ENCODE measurements around the gene HBA1.
"Not testable (repeated sequence)": the region's sequence is repeated elsewhere in the genome, so short reads cannot be mapped to it uniquely, and the experiment has no call there.

HBA1 gene

GRCh38 chr16:176477-177382 is at the start of gene HBA1:
Gene HBA1, plus strand, starts transcription at chr16:176680. Its CDS starts 37 bp downstream, at chr16:176717.
- not testable (repeated sequence) for DNase-seq

GRCh38 chr16:129075-129474 is 47.4 kb upstream of the HBA1 start:
- DNase-seq: no peak

- no peak for DNase-seq
Measured at GRCh38 chr16:130533-131173, 45.8 kb upstream of the HBA1 start.

- no peak for DNase-seq
Measured at GRCh38 chr16:132120-132519, 44.4 kb upstream of the HBA1 start.

DNA sequence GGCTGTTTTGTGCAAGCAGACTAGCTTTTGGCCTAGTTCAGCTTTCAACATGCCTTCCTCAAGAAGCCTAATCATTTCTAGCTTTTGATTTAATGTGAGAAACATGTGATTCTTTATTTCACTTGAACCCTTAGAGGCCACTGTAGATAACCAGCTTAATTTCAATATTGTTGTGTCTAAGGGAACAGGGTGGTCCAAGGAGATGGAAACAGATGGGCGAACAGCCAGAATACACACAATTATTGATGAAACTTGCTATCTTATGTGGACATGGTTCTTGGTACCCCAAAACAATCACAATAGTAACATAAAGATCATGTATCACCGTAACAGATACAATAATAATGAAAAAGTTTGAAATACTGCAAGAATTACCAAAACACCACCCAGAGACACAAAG is 42.8 kb upstream of the HBA1 start:
- no peak for DNase-seq

DNA sequence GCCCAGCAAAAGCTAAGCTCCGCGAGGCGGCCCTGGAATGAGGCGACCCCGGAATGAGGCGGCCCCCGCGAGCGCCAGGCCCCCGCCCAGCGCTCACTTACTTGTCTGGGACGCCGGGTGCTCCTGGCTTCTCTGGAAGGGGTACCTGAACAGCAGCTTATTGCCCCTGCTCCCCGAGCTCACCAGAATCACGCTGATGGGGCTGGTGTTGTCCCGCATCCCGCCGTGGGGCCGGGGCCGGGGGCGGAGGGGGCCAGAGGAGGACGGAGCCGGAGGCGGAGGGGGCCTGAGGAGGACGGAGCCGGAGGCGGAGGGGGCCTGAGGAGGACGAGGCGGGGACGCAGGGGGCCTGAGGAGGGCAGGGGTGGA is 38.4 kb upstream of the HBA1 start:
- DNase-seq: no peak

DNA sequence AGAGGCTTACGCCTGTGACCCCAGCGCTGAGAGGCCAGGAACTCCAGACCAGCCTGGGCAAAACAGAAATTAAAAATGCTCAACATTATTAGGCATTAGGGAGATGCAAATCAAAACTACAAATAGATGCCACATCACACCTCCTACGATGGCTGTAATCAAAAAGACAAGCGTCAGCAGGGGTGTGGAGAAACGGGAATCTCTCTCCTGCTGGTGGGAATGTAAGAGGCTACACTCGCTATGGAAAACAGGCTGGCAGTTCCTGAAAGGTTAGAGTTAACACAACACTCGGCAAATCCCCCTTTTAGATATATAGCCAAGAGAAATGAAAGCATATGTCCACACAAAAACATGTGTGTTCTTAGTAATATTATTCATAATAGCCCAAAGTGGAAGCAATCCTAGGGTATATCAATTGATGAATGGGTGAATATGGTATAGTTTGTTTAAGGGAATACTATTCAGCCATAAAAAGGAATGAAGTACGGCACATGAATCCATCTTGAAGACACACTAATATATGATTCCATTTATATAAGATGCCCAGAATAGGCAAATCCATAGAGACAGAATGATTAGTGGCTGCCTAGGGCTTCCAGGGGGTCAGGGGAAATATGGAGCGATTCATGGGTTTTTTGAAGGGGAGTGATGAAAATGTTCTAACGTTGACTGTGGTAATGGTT is 36.2 kb upstream of the HBA1 start:
- no peak for DNase-seq

GRCh38 chr16:142405-142967 is 34.0 kb upstream of the HBA1 start:
- no peak for DNase-seq

GRCh38 chr16:143047-143446 is 33.4 kb upstream of the HBA1 start:
- no peak for DNase-seq

GRCh38 chr16:143456-143855 is 33.0 kb upstream of the HBA1 start:
- DNase-seq: no peak

- no peak for DNase-seq
Measured at GRCh38 chr16:144797-145252, 31.7 kb upstream of the HBA1 start.

GRCh38 chr16:146646-147045 is 29.8 kb upstream of the HBA1 start:
- no peak for DNase-seq

DNA sequence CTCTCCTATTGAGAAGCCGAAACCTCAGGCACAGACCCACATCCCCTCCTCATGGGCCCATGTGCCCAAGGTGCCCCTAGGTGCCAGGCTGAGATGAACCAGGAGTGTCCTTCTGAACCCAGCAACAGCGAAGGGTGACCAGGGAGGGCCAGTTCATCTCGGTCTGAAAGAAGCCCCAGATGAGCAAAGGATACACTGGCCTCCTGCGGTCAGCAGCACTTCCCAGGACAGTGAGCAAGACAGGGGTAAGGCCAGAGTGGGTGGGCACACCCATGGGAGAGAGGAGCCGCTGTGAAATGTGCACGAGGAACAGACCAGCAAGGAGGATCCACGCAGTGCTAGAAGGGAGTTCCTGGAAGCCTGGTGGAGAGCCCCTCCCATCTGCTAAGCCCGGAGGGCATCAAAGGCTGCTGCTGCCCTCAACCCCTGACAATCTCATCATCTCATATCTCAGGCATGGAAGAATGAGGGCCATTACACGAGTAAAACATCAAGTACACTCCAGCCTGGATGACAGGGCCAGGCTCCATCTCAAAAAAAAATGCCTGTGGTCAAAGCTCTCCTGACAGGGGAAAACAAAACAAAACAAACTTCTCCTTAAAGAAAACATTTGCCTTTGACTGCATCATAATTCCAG is 27.3 kb upstream of the HBA1 start:
- DNase-seq: no peak

DNA sequence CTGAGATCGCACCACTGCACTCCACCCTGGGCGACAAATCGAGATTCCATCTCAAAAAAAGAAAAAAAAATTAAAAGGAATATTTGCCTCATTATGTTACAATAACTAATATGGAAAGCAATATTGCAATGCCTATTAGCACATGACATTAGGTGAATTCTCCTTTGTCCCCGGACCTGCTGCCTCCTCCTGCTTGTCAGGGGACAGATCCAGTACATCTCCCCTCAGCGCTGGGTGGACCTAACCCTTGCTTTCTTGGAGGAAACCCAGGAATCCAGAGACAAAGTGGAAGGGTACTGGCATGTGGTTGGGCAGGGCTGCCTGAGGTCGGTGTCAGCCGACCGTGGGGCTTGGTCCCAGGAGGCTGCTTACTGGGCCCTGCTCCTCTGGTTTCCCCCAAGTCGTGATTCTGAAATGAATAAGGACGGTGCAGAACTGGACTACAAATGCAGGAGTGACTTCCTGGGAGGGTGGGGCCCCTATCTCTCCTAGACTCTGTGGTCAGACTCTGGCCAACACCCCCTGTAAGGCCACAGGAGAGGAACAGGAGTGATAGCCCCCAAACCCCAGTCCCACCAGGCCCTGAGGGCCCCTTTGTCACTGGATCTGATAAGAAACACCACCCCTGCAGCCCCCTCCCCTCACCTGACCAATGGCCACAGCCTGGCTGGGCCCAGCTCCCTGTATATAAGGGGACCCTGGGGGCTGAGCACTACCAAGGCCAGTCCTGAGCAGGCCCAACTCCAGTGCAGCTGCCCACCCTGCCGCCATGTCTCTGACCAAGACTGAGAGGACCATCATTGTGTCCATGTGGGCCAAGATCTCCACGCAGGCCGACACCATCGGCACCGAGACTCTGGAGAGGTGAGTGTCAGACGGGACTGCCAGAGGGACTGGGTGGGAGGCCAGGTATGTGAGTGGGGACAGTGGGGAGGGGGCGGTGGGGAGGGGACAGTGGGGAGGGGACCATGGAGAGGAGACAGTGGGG is 24.0 kb upstream of the HBA1 start, which contains the start of gene HBZ:
Gene HBZ, plus strand, starts transcription at position 504 of the 988 bp plus-strand sequence. Its CDS starts 266 bp downstream, at position 770.
- no peak for DNase-seq

DNA sequence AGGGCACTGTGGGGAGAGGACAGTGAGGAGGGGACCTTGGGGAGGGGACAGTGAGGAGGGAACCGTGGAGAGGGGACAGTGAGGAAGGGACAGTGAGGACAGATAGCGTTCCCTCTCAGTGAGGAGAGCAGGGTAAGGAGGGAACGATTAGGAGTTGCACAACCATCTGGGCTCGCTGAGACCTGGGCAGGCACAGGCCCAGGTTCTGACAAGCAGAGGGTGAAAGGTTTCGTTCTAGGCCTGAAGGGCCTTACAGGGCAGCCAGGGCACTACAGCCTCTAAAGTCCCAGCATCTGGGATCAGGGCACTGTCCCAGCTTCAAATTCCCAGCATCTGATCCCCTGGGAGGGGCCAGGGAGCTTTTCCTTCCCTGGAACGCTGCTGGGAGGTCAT is 23.4 kb upstream of the HBA1 start:
- DNase-seq: not testable (repeated sequence)

DNA sequence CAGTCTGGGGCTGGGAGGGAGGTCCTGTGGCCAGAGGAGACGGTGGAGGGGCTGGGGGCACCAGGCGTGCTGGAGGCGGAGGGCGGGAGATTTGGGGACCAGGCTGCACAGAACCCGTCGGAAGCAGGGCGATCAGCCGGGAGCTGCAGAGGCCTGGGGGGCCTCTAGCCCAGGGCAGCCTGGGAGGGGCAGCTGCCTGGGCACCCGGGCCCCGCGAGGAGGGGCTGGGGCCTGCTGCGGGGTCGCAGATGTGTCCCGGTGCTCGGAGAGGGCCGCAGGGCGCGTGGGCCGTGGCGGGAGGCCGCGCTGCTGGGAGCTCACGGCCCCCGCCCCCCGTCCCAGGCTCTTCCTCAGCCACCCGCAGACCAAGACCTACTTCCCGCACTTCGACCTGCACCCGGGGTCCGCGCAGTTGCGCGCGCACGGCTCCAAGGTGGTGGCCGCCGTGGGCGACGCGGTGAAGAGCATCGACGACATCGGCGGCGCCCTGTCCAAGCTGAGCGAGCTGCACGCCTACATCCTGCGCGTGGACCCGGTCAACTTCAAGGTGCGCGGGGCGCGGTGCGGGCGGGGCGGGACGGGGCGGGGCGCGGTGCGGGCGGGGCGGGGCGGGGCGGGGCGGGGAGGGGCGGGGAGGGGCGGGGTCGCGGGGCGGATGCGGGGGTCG is 22.8 kb upstream of the HBA1 start:
- DNase-seq: not testable (repeated sequence)

GRCh38 chr16:154217-155030 is 22.1 kb upstream of the HBA1 start:
- DNase-seq: peak; percentile 70

DNA sequence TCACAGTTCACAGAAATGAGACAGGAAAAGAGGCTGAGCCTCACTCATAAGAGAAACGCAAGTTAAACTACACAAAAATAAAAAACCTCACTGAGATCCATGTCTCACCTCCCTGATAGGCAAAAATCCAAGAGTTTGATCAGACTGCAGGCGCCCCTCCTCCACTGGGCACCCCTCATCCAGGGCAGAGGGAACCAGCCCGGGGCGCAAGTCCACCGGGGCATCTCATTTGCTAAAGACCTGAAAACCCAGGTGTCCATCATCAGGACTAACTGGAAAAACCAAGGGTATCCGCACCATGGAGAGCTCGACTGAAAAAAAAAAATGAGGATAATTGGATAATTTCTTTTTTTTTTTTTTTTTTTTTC is 21.5 kb upstream of the HBA1 start:
- DNase-seq: no peak

GRCh38 chr16:159136-159849 is 17.2 kb upstream of the HBA1 start:
- no peak for DNase-seq
